SH-SY5Y (cell line): ENCODE results near the gene MYL12A.

Source experiments
- GATA2 ChIP-seq: IDR thresholded peaks from 2 replicates; pipeline ENCODE4 v1.6.1; 2011; ENCODE audit warnings: mild to moderate bottlenecking, low read depth, low read length
- GATA3 ChIP-seq: IDR thresholded peaks from 2 replicates; pipeline ENCODE4 v1.6.1; 2011; ENCODE audit warnings: low read depth, mild to moderate bottlenecking, low read length, moderate library complexity

DNA sequence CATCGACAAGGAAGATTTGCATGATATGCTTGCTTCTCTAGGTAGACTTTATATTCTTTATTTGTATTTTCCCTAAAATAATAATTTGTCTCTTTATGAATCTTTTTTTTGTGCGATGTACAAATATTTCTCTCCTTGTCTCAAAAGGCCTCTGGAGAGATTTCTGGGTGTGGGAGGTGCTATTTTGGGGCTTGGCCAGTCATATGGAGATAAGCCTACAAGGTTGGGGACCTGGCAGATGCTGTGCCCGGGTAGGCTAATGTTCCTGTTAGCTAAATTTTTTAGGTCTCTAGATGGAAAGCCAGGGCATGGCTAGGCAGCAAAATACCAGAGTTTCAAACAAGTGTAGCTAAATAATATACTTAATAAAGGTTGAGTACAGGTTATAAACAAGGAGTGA is 25.4 kb downstream of the MYL12A start:
- TF ChIP-seq GATA2 (no peak), GATA3 (no peak)
